Measurements from ENCODE around the gene PPP1R15B. TPM values are rescaled to one million over a fixed set of nuclear protein-coding genes. Genes with fewer than 3 reads are reported as not detected.

The PPP1R15B gene
- total RNA-seq, 4 donors from 2014 or later = 29.5 to 42.3 (median 34.0) TPM

GRCh38 chr1:204448344-204448964 is 36.8 kb upstream of the PPP1R15B start:
- Histone ChIP-seq H3K27me3 (no peaks in the 10 kb centered on the region), H3K4me3 (no peak overlapping the region), H3K9me3 (no peaks in the 10 kb centered on the region), H3K4me1 (peaks cover 31 to 99% (median 31%) of the 10 kb centered on the region in 3 donors), H3K27ac (peak overlapping the region; percentile 82 to 89 (median 86)), H3K36me3 (peaks cover 0 to 71% (median 0%) of the 10 kb centered on the region in 3 donors)
- WGBS, 2 donors = 68 to 80% methylated on average over 7 of the region's 7 CpGs
- DNase-seq = no peak
- TF ChIP-seq CTCF (IDR thresholded peaks at IDR 0.05) (no peak), POLR2A (IDR thresholded peaks at IDR 0.05) (no peak)
- intact Hi-C loops (cut with DNase I) = loop anchor here (5.0 kb wide), 1 partner anchor 44 kb away; the partner anchor contains the start of gene PIK3C2B

GRCh38 chr1:204447736-204448135 is 36.1 kb upstream of the PPP1R15B start:
- 59 to 84% methylated on average over 4 of the region's 4 CpGs for WGBS, 2 donors
- H3K36me3 ChIP-seq = peaks cover 0 to 70% (median 0%) of the 10 kb centered on the region in 3 donors
- H3K4me1 ChIP-seq = peaks cover 35 to 99% (median 39%) of the 10 kb centered on the region in 3 donors

GRCh38 chr1:204447190-204447589 is 35.6 kb upstream of the PPP1R15B start:
- no peaks in the 10 kb centered on the region for H3K9me3 ChIP-seq
- TF ChIP-seq CTCF (IDR thresholded peaks at IDR 0.05) (no peak), POLR2A (IDR thresholded peaks at IDR 0.05) (no peak)
- H3K4me1 ChIP-seq = peaks cover 40 to 100% (median 44%) of the 10 kb centered on the region in 3 donors
- WGBS, 2 donors = 80 to 86% methylated on average over 6 of the region's 6 CpGs
- peak overlapping the region in 2 of 4 donors; percentile 11 to 34 for H3K27ac ChIP-seq
- intact Hi-C loops (cut with DNase I) = loop anchor here (5.0 kb wide), 1 partner anchor 45 kb away; the partner anchor contains the start of gene PIK3C2B
- no peaks in the 10 kb centered on the region for H3K27me3 ChIP-seq
- H3K4me3 ChIP-seq = no peak overlapping the region
- peaks cover 0 to 72% (median 3%) of the 10 kb centered on the region in 3 donors for H3K36me3 ChIP-seq
- DNase-seq = no peak

More at GRCh38 chr1:204447736-204448135, 36.1 kb upstream of the PPP1R15B start:
- TF ChIP-seq POLR2A (IDR thresholded peaks at IDR 0.05) (no peak), CTCF (IDR thresholded peaks at IDR 0.05) (no peak)
- peak overlapping the region in 2 of 4 donors; percentile 34 to 89 for H3K27ac ChIP-seq
- intact Hi-C loops (cut with DNase I) = loop anchor here (5.0 kb wide), 1 partner anchor 45 kb away; the partner anchor contains the start of gene PIK3C2B
- no peaks in the 10 kb centered on the region for H3K9me3 ChIP-seq
- H3K4me3 ChIP-seq = no peak overlapping the region
- H3K27me3 ChIP-seq = no peaks in the 10 kb centered on the region
- no peak for DNase-seq

- intact Hi-C loops (cut with DNase I) = loop anchor here (5.0 kb wide), 1 partner anchor 46 kb away; the partner anchor contains the start of gene PIK3C2B
- no peak for DNase-seq
These were observed 34.9 kb upstream of the PPP1R15B start for GRCh38 chr1:204446413-204447111.

More at GRCh38 chr1:204446413-204447111, 34.9 kb upstream of the PPP1R15B start:
- Histone ChIP-seq H3K4me1 (peaks cover 41 to 100% (median 42%) of the 10 kb centered on the region in 3 donors), H3K9me3 (no peaks in the 10 kb centered on the region), H3K36me3 (peaks cover 0 to 78% (median 6%) of the 10 kb centered on the region in 3 donors), H3K4me3 (no peak overlapping the region), H3K27me3 (no peaks in the 10 kb centered on the region), H3K27ac (peak overlapping the region; percentile 5 to 53 (median 22))
- TF ChIP-seq CTCF (IDR thresholded peaks at IDR 0.05) = peak; percentile 59 to 77 (median 64)
- TF ChIP-seq POLR2A (IDR thresholded peaks at IDR 0.05) = no peak
- WGBS, 2 donors = 49 to 57% methylated on average over 7 to 10 of the region's 11 CpGs

All from esophagus squamous epithelium (tissue), 5 donors.